ENCODE measurements around the gene TM7SF2.

TM7SF2 gene

DNA sequence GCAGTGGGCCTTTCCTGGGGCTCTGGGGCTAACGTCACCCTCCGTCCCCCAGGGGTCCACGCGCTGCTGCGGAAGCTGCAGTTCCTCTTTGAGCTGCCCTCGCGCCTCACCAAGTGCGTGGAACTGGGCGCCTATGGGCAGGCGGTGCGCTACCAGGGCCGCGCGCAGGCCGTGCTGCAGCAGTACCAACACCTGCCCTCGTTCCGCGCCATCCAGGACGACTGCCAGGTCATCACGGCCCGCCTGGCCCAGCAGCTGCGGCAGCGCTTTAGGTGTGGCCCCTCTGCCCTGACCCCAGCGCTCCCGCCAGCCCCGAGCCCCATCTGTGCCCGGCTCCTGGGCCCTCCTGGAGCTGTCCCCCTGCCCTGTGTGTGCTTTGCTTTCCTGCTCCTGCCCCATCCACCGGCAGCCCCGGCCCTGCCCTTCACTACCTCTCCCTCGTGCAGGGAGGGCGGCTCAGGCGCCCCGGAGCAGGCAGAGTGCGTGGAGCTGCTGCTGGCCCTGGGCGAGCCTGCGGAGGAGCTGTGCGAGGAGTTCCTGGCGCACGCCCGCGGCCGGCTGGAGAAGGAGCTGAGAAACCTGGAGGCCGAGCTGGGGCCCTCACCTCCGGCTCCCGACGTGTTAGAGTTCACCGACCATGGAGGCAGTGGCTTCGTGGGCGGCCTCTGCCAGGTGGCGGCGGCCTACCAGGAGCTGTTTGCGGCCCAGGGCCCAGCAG, 3.8 kb upstream of the TM7SF2 start:
- TF ChIP-seq TAF1 (IDR thresholded peaks at IDR 0.05; ENCODE audit: borderline replicate concordance, insufficient read depth, low read length) = no peak

DNA sequence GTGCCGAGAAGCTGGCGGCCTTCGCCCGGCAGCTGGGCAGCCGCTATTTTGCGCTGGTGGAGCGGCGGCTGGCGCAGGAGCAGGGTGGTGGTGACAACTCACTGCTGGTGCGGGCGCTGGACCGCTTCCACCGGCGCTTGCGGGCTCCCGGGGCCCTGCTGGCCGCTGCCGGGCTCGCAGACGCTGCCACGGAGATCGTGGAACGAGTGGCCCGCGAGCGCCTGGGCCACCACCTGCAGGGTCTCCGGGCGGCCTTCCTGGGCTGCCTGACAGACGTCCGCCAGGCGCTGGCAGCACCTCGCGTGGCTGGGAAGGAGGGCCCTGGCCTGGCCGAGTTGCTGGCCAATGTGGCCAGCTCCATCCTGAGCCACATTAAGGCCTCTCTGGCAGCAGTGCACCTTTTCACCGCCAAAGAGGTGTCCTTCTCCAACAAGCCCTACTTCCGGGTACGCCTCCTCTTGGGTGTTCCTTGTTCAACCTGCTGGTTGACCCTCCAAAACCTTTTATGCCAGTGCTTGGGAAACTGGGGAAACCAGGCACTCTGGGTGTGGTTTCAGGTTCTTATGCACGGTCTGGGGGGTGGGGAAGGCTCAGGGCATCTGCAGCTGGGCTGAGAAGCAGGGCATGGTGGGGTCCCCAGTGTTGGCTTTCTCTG, 3.1 kb upstream of the TM7SF2 start:
- TF ChIP-seq, protein P1, sequence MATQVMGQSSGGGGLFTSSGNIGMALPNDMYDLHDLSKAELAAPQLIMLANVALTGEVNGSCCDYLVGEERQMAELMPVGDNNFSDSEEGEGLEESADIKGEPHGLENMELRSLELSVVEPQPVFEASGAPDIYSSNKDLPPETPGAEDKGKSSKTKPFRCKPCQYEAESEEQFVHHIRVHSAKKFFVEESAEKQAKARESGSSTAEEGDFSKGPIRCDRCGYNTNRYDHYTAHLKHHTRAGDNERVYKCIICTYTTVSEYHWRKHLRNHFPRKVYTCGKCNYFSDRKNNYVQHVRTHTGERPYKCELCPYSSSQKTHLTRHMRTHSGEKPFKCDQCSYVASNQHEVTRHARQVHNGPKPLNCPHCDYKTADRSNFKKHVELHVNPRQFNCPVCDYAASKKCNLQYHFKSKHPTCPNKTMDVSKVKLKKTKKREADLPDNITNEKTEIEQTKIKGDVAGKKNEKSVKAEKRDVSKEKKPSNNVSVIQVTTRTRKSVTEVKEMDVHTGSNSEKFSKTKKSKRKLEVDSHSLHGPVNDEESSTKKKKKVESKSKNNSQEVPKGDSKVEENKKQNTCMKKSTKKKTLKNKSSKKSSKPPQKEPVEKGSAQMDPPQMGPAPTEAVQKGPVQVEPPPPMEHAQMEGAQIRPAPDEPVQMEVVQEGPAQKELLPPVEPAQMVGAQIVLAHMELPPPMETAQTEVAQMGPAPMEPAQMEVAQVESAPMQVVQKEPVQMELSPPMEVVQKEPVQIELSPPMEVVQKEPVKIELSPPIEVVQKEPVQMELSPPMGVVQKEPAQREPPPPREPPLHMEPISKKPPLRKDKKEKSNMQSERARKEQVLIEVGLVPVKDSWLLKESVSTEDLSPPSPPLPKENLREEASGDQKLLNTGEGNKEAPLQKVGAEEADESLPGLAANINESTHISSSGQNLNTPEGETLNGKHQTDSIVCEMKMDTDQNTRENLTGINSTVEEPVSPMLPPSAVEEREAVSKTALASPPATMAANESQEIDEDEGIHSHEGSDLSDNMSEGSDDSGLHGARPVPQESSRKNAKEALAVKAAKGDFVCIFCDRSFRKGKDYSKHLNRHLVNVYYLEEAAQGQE (IDR thresholded peaks at IDR 0.05; ENCODE audit: insufficient read depth in 1 of 2, low read depth in 2 of 2, low read length in 2 of 2) = no peak
- no peak for TF ChIP-seq FOXP2 (optimal IDR thresholded peaks at IDR 0.05; ENCODE audit: borderline replicate concordance, extremely low read depth, extremely low read length, insufficient read depth)
- TF ChIP-seq TAF1 (IDR thresholded peaks at IDR 0.05; ENCODE audit: borderline replicate concordance, insufficient read depth, low read length) = no peak
- no peak for TF ChIP-seq SIN3A (IDR thresholded peaks at IDR 0.05; ENCODE audit: borderline replicate concordance, insufficient read depth, low read length)
- TF ChIP-seq POLR2AphosphoS5 (IDR thresholded peaks at IDR 0.05; ENCODE audit: low read depth, low read length) = no peak

DNA sequence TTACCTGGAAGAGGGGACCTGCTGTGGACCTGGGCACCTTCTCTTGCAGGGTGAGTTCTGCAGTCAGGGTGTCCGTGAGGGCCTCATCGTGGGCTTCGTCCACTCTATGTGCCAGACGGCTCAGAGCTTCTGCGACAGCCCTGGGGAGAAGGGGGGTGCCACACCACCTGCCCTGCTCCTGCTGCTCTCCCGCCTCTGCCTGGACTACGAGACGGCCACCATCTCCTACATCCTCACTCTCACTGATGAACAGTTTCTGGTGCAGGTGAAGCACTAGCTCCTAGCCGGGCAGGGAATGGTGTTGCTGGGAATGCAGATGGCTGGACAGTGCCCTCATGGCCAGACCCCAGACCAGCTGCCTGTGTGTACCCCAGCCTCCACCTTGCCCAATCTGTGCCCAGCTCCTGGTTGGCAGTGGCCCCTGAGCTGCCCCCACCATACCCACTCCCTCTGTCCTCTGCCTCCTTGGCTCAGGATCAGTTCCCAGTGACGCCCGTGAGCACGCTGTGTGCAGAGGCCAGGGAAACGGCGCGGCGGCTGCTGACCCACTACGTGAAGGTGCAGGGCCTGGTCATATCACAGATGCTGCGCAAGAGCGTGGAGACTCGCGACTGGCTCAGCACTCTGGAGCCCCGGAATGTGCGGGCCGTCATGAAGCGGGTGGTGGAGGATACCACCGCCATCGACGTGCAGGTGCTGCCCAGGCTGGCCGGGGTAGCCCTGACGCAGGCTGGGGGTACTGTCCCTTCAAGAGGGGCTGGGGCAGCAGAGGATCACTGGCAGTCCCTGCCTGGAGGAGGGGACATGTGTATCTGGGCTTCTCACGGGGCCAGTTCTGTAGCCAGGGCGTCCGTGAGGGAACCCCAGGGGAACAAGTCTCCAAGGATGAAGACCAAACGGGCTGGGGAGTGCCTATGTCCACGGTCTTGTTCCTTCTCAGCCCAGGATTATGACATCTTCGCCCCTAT, 2.2 kb upstream of the TM7SF2 start:
- TF ChIP-seq POLR2AphosphoS5 (IDR thresholded peaks at IDR 0.05; ENCODE audit: low read depth, low read length) (no peak), SIN3A (IDR thresholded peaks at IDR 0.05; ENCODE audit: borderline replicate concordance, insufficient read depth, low read length) (no peak), FOXP2 (optimal IDR thresholded peaks at IDR 0.05; ENCODE audit: borderline replicate concordance, extremely low read depth, extremely low read length, insufficient read depth) (no peak), TAF1 (IDR thresholded peaks at IDR 0.05; ENCODE audit: borderline replicate concordance, insufficient read depth, low read length) (no peak)
- TF ChIP-seq, protein P1 (IDR thresholded peaks at IDR 0.05; ENCODE audit: insufficient read depth in 1 of 2, low read depth in 2 of 2, low read length in 2 of 2) = no peak

DNA sequence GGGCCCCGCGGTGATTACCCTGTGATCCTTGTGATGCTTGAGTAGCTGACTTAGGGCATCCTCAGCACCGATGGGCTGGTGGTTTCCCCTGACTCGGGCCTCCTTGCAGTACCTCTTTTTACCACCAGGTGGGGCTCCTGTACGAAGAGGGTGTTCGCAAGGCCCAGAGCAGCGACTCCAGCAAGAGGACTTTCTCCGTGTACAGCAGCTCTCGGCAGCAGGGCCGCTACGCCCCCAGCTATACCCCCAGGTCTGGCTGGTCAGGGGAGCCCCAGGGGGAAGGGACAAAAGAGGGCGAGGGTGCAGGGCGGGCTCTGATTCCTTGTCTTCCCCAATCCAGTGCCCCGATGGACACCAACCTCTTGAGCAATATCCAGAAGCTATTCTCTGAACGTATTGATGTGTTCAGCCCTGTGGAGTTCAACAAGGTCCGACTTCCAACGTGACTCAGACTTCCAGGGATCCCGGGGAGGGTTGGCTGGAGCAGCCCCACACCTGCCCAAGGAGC, 1.3 kb upstream of the TM7SF2 start:
- 0 out of 2 replicates have a peak, but pooled peaks have one; percentile 26 for TF ChIP-seq POLR2AphosphoS5 (IDR thresholded peaks at IDR 0.05; ENCODE audit: low read depth, low read length)
- TF ChIP-seq FOXP2 (optimal IDR thresholded peaks at IDR 0.05; ENCODE audit: borderline replicate concordance, extremely low read depth, extremely low read length, insufficient read depth) = no peak

DNA sequence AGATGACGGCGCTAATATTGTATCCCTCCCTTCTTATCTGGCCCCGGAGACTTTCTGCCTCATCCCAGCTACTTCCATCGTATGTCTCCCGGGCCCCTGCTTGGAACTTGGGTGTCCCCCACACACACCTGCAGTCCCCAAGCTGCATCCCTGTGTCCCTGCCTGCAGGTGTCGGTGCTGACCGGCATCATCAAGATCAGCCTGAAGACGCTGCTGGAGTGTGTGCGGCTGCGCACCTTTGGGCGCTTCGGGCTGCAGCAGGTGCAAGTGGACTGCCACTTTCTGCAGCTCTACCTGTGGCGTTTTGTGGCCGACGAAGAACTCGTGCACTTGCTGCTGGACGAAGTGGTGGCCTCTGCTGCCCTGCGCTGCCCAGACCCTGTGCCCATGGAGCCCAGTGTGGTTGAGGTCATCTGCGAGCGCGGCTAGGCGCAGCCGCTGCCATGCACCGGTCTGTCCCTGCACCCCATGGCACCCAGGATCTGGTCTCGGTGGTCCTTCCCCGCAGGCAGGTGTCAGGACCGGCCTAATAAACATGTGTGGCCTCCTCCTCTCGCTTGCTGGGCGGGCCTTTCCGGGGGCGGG, 421 bp upstream of the TM7SF2 start:
- no peak for TF ChIP-seq TAF1 (IDR thresholded peaks at IDR 0.05; ENCODE audit: borderline replicate concordance, insufficient read depth, low read length)
- no peak for TF ChIP-seq SIN3A (IDR thresholded peaks at IDR 0.05; ENCODE audit: borderline replicate concordance, insufficient read depth, low read length)
- TF ChIP-seq, protein P1 (IDR thresholded peaks at IDR 0.05; ENCODE audit: insufficient read depth in 1 of 2, low read depth in 2 of 2, low read length in 2 of 2) = no peak
- no peak for TF ChIP-seq FOXP2 (optimal IDR thresholded peaks at IDR 0.05; ENCODE audit: borderline replicate concordance, extremely low read depth, extremely low read length, insufficient read depth)
- TF ChIP-seq POLR2AphosphoS5 (IDR thresholded peaks at IDR 0.05; ENCODE audit: low read depth, low read length) = no peak

Measured in PFSK-1 (cell line).